GM18526 (cell line): ENCODE data around the gene METTL6.

Experiments
- POLR2A ChIP-seq: IDR thresholded peaks from 3 replicates; pipeline ENCODE4 v1.6.1; 2011; ENCODE audit not compliant: insufficient read length; ENCODE audit errors: extremely low read depth

Gene METTL6

GRCh38 chr3:15387735-15388134 lies 39.6 kb downstream of the METTL6 start:
- no peak for TF ChIP-seq POLR2A

DNA sequence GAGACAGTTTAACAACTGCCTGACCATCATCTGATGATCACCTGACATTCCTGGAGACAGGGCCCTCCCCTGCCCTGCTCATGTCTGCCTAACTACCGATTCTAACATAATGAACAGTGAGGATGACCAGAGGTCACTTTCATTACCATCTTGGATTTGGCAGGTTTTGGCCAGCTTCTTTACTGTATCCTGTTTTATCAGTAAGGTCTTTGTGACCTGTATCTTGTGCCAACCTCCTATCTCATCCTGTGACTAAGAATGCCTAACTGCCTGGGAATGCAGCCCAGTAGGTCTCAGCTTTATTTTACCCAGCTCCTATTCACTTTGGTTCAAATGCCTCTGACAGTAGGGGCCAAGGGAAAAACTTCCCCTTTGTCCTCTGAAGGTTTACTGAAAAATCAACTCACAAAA lies 40.2 kb downstream of the METTL6 start:
- TF ChIP-seq POLR2A: no peak

- no peak for TF ChIP-seq POLR2A
Measured at GRCh38 chr3:15385901-15386653, 41.3 kb downstream of the METTL6 start.

- no peak for TF ChIP-seq POLR2A
Measured at GRCh38 chr3:15384510-15385237, 42.7 kb downstream of the METTL6 start.

DNA sequence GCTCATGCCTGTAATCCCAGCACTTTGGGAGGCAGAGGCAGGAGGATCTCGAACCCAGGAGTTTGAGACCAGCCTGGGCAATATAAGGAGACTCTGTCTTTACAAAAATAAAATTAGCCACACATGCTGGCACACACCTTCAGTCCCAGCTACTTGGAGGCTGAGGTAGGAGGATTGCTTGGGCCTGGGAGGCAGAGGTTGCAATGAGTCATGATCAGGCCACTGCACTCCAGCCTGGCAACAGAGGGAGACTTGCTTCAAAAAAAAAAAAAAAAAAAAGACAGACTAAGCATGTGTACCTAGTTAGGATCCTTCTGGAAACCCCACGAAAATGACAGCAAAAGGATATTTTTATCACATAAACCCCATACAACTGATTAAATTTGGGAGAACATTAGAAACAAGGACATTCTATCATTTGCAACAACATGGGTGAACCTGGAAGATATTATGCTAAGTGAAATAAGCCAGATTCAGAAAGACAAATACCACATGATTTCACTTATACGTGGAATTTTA lies 44.9 kb downstream of the METTL6 start:
- no peak for TF ChIP-seq POLR2A

- no peak for TF ChIP-seq POLR2A
Measured at GRCh38 chr3:15380980-15381890, 46.1 kb downstream of the METTL6 start.

DNA sequence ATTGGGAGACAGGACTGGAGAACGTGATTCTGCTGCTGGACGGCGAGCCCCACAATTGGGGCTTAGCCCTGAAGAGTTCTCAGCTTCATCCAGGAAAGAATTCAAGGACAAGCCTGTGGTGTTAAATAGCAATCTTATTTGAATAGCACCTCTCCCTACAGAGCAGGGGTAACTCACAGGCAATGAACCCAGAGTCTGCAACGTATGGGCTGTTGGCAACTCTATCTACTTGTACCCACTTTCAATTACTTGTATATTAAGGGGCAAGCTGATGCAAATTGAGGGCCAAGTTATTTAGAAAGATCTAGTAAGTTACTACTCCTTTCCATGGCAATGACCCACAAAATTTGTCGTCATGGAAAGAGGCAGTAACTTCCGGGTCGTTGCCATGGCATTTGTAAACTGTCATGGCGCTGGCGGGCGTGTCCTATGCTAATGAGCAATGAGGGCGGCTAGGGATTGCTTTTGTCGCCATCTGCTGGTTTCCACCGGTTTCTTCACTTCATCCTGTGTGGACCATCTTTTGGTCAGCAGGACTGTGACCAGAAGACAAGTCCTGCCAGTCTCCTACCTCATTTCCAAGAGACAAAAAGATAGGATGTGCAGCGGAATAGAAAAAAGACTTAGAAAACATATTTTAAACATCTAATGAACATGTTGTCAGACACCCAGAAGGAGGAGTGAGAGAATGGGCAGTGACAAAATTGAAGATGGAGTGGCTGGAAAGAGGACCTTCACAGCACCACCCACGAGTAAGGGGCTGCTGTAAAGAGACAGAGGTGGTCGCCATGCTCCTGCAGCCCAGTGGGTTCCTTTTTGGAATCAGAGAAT lies 49.2 kb downstream of the METTL6 start:
- TF ChIP-seq POLR2A: no peak

DNA sequence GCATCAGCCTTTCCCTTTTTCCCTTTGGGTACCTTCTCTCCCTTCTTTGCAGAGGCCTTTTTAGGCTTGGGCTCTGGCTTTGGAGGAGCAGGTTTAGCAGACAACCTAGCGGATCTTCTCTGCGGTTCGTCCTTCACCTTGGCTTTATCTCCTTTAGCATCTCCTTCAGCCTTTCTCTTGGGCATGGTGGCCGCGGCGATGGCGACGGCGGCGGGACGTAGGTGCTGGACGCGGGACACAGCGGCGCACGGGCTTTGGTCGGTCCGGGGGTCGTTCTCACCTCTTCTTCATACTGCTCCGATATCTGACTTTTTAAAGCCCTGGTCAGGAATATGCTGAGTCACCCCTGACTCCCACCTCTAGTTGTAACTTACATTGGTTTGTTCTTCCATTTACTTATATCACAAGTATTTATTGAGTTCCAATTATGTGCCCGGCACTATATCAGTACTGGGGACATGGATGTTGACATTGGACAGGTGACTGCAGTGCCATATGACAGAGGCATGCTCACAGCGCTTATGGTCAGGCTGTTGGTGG lies 51.8 kb downstream of the METTL6 start:
- no peak for TF ChIP-seq POLR2A

DNA sequence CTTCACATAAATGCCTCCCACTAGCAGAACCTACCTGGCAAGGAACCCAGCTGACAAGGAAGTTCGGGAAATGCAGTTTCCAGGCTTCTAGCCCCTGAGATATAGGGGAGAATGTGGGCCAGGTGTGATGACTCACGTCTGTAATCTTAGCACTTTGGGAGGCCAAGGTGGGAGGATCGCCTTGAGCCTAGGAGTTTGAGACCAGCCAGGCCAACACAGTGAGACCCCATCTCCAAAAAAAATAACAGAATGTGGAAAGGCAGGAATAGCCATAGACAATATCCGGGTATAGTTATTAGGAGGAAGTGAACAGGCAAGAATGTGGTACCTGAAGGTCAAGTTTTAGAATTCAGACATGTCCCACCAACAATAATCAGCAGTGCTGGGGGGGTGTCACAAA lies 54.4 kb downstream of the METTL6 start:
- no peak for TF ChIP-seq POLR2A

DNA sequence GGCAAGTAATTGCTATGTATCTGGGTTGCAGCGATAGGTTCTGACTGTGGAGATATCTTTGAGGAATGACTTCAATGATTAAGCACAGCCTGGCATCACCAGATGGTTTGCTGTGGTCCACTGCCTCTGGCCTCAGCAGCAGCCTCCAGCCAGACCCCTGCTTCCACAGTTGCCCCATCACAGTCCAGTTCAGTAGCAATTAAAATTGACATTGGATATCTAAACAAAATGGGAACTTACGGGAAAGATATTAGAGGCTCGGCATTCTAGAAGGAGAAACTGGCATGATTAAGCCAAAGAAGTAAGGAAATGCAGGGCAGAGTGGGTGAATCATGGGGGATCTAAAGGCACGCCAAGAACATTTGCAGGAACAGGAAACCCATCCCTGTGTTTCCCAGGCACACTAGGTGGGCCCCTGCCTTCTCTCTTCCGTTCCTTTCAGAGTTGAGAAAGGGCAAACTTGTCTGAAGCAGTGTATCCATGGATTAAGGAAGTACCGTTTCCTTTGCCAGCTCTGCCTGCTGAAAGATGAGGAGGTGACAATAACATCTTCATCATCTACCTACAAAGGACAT lies 58.7 kb downstream of the METTL6 start:
- TF ChIP-seq POLR2A: no peak

DNA sequence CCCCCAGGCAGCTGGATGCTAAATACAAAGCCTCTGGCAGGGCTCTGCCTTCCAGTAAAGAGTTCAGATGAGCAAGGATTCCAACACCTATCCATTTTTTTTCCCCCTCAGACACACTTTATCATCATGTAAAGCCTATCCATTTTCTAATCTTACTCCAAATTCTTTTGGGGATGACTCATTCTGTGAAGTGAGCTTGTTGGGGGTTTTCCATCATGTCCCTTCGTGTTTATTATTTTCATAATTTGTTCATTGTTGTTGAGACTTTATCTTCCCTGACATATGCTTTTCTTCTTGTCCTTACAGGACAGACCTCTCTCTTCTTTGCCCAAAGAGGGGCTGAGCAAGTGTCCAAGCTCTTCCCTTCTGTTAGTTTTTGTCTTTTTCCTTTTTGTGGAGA lies 60.3 kb downstream of the METTL6 start:
- no peak for TF ChIP-seq POLR2A

DNA sequence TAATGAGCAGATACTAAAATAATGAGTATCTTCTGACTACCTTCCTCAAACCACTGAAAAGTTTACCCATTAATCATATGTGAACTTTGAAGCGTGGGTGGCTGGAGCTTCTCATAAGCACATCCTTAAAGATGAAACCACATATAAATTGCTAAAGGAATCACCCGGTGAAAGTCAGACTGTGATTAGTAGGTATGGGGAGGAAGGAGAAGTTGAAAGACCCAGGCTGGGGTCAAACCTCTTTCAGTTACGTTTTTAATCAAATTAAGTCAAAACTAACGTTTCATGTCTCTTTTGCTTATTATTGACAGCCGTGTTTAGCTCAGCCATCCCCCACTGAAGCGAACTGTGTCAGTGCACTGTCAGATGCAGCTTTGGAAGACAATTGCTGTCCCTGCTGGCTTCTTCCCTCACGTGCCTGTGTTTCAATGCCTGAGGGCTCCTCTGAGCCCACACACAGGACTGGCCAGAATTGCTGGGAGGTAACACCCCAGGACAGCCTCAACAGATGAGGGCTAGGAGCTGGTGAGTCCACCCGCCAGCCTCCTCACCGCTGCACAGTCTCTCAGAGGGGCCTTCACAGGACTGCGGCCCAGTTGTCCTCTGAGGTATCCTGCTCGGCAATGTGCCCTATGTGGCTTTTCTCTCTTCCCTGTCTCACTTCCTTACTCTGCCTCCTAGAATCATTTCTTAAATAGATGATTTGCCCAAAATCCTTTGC lies 65.7 kb downstream of the METTL6 start:
- no peak for TF ChIP-seq POLR2A

DNA sequence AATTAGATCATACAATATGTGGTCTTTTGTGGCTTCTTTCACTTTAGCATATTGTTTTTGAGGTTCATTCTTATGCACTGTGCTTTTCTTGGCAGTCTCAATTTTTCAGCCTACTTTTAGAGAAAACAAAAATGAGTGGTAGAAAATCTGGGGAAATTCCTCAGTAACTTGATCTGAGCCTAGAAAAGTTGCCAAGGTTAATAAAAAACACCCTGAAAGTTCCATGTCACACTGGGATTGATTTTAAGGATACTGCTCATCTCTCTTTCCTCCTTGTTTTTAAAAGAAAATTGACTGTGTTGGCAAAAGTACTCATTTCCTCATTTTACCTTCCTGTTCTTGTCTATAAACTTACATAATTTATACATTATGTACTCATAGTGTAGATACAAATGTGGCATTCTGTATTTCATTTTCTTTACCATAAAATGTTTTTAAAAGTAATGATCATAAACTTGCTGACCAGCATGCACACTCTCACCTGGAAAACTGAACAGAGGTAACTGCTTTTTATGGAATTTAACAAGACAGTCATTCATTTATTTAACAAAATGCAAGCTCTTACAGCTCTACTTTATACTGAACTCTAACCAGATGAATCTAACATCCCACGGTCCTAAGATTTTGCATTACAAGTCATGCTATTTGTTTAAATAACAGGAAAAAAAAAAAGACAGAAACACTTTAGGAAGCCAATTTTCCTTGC lies 66.4 kb downstream of the METTL6 start:
- no peak for TF ChIP-seq POLR2A
